Measurements from ENCODE around the gene CPSF2.

DNA sequence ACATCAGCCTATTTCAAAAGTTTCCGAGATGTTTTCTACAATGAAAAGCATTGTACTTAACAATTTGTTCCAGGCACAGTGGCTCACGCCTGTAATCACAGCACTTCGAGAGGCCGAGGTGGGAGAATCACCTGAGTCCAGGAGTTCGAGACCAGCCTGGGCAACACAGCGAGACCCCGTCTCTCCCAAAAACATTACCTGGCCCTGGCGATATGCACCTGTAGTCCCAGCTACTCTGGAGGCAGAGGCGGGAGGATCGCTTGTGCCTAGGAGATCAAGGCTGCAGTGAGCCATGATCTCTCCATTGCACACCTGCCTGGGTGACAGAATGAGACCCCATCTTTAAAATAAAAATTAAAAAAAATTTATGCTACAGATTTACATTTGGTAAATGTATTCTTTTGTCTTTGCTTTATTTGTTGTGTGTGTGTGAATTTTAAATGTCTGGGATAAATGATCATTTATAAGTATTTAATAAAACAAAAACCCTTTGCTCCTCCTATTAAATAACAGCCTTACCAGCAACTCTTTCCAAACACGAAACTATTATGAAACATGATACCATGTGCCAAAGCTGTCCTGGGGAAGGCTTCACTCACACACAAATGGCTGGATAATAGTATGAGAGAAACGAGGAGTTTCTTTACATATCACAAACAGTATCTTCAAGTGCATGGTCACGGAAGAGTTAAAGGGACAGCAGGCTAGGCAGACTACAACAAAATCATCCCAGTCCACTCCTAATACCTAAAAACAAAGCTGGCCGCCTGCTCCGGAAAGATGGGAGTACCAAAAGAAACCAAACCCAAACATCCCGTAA lies 16.5 kb upstream of the CPSF2 start:
- TF ChIP-seq POLR2A (IDR thresholded peaks at IDR 0.05; ENCODE audit: low read depth, low read length) (no peak), TAF1 (IDR thresholded peaks at IDR 0.05; ENCODE audit: low read depth, low read length) (no peak), POLR2AphosphoS5 (IDR thresholded peaks at IDR 0.05; ENCODE audit: low read depth, low read length) (no peak), SPI1 (IDR thresholded peaks at IDR 0.05; ENCODE audit: low read depth, low read length) (no peak), PAX5 (IDR thresholded peaks at IDR 0.05; ENCODE audit: insufficient read depth, low read length, severe bottlenecking) (no peak), POU2F2 (IDR thresholded peaks at IDR 0.05; ENCODE audit: low read depth, low read length) (no peak)

All from GM12891 (cell line).